ENCODE data around the gene VIM.

The VIM gene

GRCh38 chr10:17228091-17229015 lies at the start of gene VIM:
TSS of gene VIM (plus strand) at chr10:17228241. CDS start at chr10:17229423, 1,182 bp downstream.
- POLR2A ChIA-PET: interaction anchor here (0.5 to 4.1 kb wide), 36 partner anchors 9 to 395 kb away, joined by 3 to 54 read pairs (median 8); partner anchors contain the start of gene TRDMT1
- peak within 1 kb of the TSS; percentile 95 for H3K4me3 ChIP-seq (ENCODE audit: low read depth, low read length)
- TF ChIP-seq CTCF (IDR thresholded peaks at IDR 0.05; ENCODE audit: insufficient read depth, low read length, missing control alignments): peak; percentile 24
- CTCF ChIA-PET: interaction anchor here (0.6 to 2.7 kb wide), 5 partner anchors 163 to 386 kb away, joined by 3 to 7 read pairs (median 4); no protein-coding TSS in a partner anchor
- no peak for DNase-seq (ENCODE audit: low read depth, low spot score)

GRCh38 chr10:17179002-17179401 lies 49.0 kb upstream of the VIM start:
- no peak for TF ChIP-seq CTCF (IDR thresholded peaks at IDR 0.05; ENCODE audit: insufficient read depth, low read length, missing control alignments)
- CTCF ChIA-PET: interaction anchor here (0.7 to 1.0 kb wide), 2 partner anchors 52 to 106 kb away, joined by 3 read pairs; no protein-coding TSS in a partner anchor
- POLR2A ChIA-PET: no interaction called here
- no peak overlapping the region for H3K4me3 ChIP-seq (ENCODE audit: low read depth, low read length)
- DNase-seq (ENCODE audit: low read depth, low spot score): no peak

- no peak for TF ChIP-seq CTCF (IDR thresholded peaks at IDR 0.05; ENCODE audit: insufficient read depth, low read length, missing control alignments)
- H3K4me3 ChIP-seq (ENCODE audit: low read depth, low read length): no peak overlapping the region
- ChIA-PET POLR2A (no interaction called here), CTCF (interaction anchor here (0.8 to 1.2 kb wide), 2 partner anchors 13 to 62 kb away, joined by 3 read pairs; no protein-coding TSS in a partner anchor)
- DNase-seq (ENCODE audit: low read depth, low spot score): no peak
Measured at GRCh38 chr10:17181110-17181509, 46.9 kb upstream of the VIM start.

GRCh38 chr10:17181751-17182150 lies 46.3 kb upstream of the VIM start:
- H3K4me3 ChIP-seq (ENCODE audit: low read depth, low read length): no peak overlapping the region
- CTCF ChIA-PET: interaction anchor here (0.8 to 1.3 kb wide), 3 partner anchors 13 to 62 kb away, joined by 3 read pairs; no protein-coding TSS in a partner anchor
- POLR2A ChIA-PET: no interaction called here
- no peak for DNase-seq (ENCODE audit: low read depth, low spot score)
- no peak for TF ChIP-seq CTCF (IDR thresholded peaks at IDR 0.05; ENCODE audit: insufficient read depth, low read length, missing control alignments)

- CTCF ChIA-PET: interaction anchor here (1.6 kb wide), 1 partner anchor 9 kb away, joined by 4 read pairs; no protein-coding TSS in a partner anchor
- POLR2A ChIA-PET: no interaction called here
Measured at GRCh38 chr10:17183110-17183509, 44.9 kb upstream of the VIM start.

More at GRCh38 chr10:17183110-17183509, 44.9 kb upstream of the VIM start:
- no peak for DNase-seq (ENCODE audit: low read depth, low spot score)
- TF ChIP-seq CTCF (IDR thresholded peaks at IDR 0.05; ENCODE audit: insufficient read depth, low read length, missing control alignments): no peak
- no peak overlapping the region for H3K4me3 ChIP-seq (ENCODE audit: low read depth, low read length)
